H1 (cell line): ENCODE data around the gene SCYL1. TPM values are rescaled to one million over a fixed set of nuclear protein-coding genes. Genes with fewer than 3 reads are reported as not detected.

Source experiments
- CTCF ChIA-PET: fragments of 300-600 bp; sonication (Branson Sonifier 250); formaldehyde crosslinking; loops from one replicate; lab custom pipeline; 2021; ENCODE audit not compliant: partially characterized antibody; lab: Charles Lee
- POLR2A ChIA-PET: fragments of 300-600 bp; sonication (Branson Sonifier 250); formaldehyde crosslinking; loops from one replicate; lab custom pipeline; 2021; ENCODE audit warnings: inconsistent platforms; ENCODE audit not compliant: partially characterized antibody; lab: Charles Lee
- DNase-seq, 2 experiments: peaks; one replicate each; pipeline versions ENCODE4 v3.0.0 to v3.0.0-alpha.2; 2010 to 2022; ENCODE audit warnings: low spot score in 2 of 2, low read depth in 1 of 2, mixed read lengths in 1 of 2
- FAIRE-seq: peaks from 2 replicates; lab custom pipeline; 2011; peaks lifted over from hg19 to GRCh38; lab: Jason Lieb, UNC
- H2AFZ ChIP-seq: 2 replicates; pipeline ENCODE4 v1.8.1; 2012; ENCODE audit warnings: low read length, inconsistent platforms
- H2AK5ac ChIP-seq: 2 replicates; pipeline ENCODE4 v1.6.1; 2013; ENCODE audit warnings: low read depth, low read length
- H2BK120ac ChIP-seq: replicated peaks from 2 replicates; pipeline ENCODE3; 2013; ENCODE audit warnings: low read depth, low read length, inconsistent platforms
- H2BK12ac ChIP-seq: 2 replicates; pipeline ENCODE4 v1.6.1; 2013; ENCODE audit warnings: low read depth, low read length
- H2BK15ac ChIP-seq: 2 replicates; pipeline ENCODE4 v1.6.1; 2013; ENCODE audit warnings: low read length
- H2BK20ac ChIP-seq: 2 replicates; pipeline ENCODE4 v1.6.1; 2013; ENCODE audit warnings: low read length
- H2BK5ac ChIP-seq: 2 replicates; pipeline ENCODE4 v1.6.1; 2013; ENCODE audit warnings: low read depth, low read length
- H3K14ac ChIP-seq: 2 replicates; pipeline ENCODE4 v1.6.1; 2013; ENCODE audit warnings: inconsistent platforms; ENCODE audit not compliant: insufficient read length
- H3K18ac ChIP-seq: 2 replicates; pipeline ENCODE4 v1.6.1; 2013; ENCODE audit warnings: low read length; ENCODE audit errors: extremely low read depth
- H3K23ac ChIP-seq: 2 replicates; pipeline ENCODE4 v1.6.1; 2013; ENCODE audit warnings: inconsistent platforms; ENCODE audit not compliant: insufficient read length
- H3K23me2 ChIP-seq: 2 replicates; pipeline ENCODE4 v1.6.1; 2013; ENCODE audit warnings: low read depth, low read length
- H3K27ac ChIP-seq: 2 replicates; pipeline ENCODE4 v1.6.1; 2011; ENCODE audit warnings: low read depth, low read length, inconsistent platforms
- H3K27me3 ChIP-seq, 4 experiments: replicated peaks in 1 of 4; 1 replicate in 1 of 4; 2 replicates in 3 of 4; pipeline versions ENCODE4 v1.6.1 to v1.8.1; 2011 to 2013; ENCODE audit warnings: low read length in 3 of 4, mild to moderate bottlenecking in 3 of 4, inconsistent platforms in 2 of 4, mixed read lengths in 2 of 4, moderate library complexity in 1 of 4; ENCODE audit not compliant: control insufficient read depth in 3 of 4, insufficient read depth in 3 of 4; ENCODE audit errors: extremely low read depth in 1 of 4
- H3K36me3 ChIP-seq, 4 experiments: 2 replicates each; pipeline versions ENCODE4 v1.6.1 to v1.8.1; 2011 to 2013; ENCODE audit warnings: mild to moderate bottlenecking in 4 of 4, low read length in 3 of 4, moderate library complexity in 2 of 4, control low read depth in 1 of 4, inconsistent platforms in 1 of 4; ENCODE audit not compliant: insufficient read depth in 4 of 4, control insufficient read depth in 2 of 4
- H3K4ac ChIP-seq: replicated peaks from 2 replicates; pipeline ENCODE3; 2013; ENCODE audit warnings: low read length, low read depth, mixed read lengths, inconsistent platforms; ENCODE audit not compliant: insufficient read length
- H3K4me1 ChIP-seq, 4 experiments: replicated peaks in 1 of 4; 1 replicate in 1 of 4; 2 replicates in 3 of 4; pipeline versions ENCODE4 v1.6.1 to v1.8.1; 2011 to 2013; ENCODE audit warnings: low read length in 3 of 4, inconsistent platforms in 2 of 4, mixed read lengths in 1 of 4; ENCODE audit not compliant: insufficient read depth in 4 of 4, control insufficient read depth in 3 of 4
- H3K4me2 ChIP-seq, 2 experiments: 2 replicates each; pipeline versions ENCODE4 v1.6.1 to v1.8.1; 2011 to 2013; ENCODE audit warnings: low read depth in 2 of 2, low read length in 2 of 2, control low read depth in 1 of 2, inconsistent platforms in 1 of 2, mild to moderate bottlenecking in 1 of 2; ENCODE audit not compliant: insufficient read depth in 1 of 2
- H3K4me3 ChIP-seq, 4 experiments: fragments of 200-600, 300-600 bp in 1 of 4; sonication (generic), shearing (Covaris generic), sonication (Bioruptor Twin) in 1 of 4; 2 replicates each; pipeline versions ENCODE4 v1.5.1 to v1.8.1; 2011 to 2016; ENCODE audit warnings: low read length in 4 of 4, low read depth in 3 of 4, control low read depth in 2 of 4, inconsistent platforms in 2 of 4, mild to moderate bottlenecking in 2 of 4, mixed read lengths in 1 of 4, moderate library complexity in 1 of 4; ENCODE audit not compliant: insufficient read depth in 2 of 4; ENCODE audit errors: extremely low read depth in 1 of 4
- H3K56ac ChIP-seq: replicated peaks from 2 replicates; pipeline ENCODE3; 2013; ENCODE audit warnings: low read depth, mild to moderate bottlenecking, mixed read lengths, low read length, inconsistent platforms; ENCODE audit not compliant: insufficient read length
- H3K79me1 ChIP-seq: 2 replicates; pipeline ENCODE4 v1.6.1; 2013; ENCODE audit warnings: low read depth, low read length, control low read depth
- H3K79me2 ChIP-seq, 2 experiments: 2 replicates each; pipeline versions ENCODE4 v1.6.1 to v1.8.1; 2012 to 2013; ENCODE audit warnings: low read length in 2 of 2, mild to moderate bottlenecking in 2 of 2, inconsistent platforms in 1 of 2; ENCODE audit not compliant: insufficient read depth in 2 of 2, control insufficient read depth in 1 of 2
- H3K9ac ChIP-seq, 4 experiments: replicated peaks in 1 of 4; 1 replicate in 1 of 4; 2 replicates in 3 of 4; pipeline versions ENCODE4 v1.6.1 to v1.8.1; 2011 to 2013; ENCODE audit warnings: low read depth in 3 of 4, low read length in 3 of 4, control low read depth in 2 of 4, mild to moderate bottlenecking in 2 of 4, moderate library complexity in 2 of 4, inconsistent platforms in 1 of 4; ENCODE audit errors: extremely low read depth in 1 of 4
- H3K9me3 ChIP-seq, 2 experiments: 2 replicates each; pipeline versions ENCODE4 v1.6.1 to v1.8.1; 2012 to 2013; ENCODE audit warnings: mild to moderate bottlenecking in 2 of 2, moderate library complexity in 2 of 2, control low read depth in 1 of 2, inconsistent platforms in 1 of 2, low read depth in 1 of 2, low read length in 1 of 2, mixed read lengths in 1 of 2; ENCODE audit not compliant: insufficient read depth in 2 of 2
- H4K20me1 ChIP-seq, 2 experiments: replicated peaks in 1 of 2; 2 replicates each; pipeline versions ENCODE3 to v1.8.1; 2011 to 2013; ENCODE audit warnings: inconsistent platforms in 2 of 2, low read length in 2 of 2, mild to moderate bottlenecking in 1 of 2; ENCODE audit not compliant: insufficient read depth in 2 of 2, control insufficient read depth in 1 of 2
- H4K5ac ChIP-seq: 2 replicates; pipeline ENCODE4 v1.6.1; 2013; ENCODE audit warnings: low read length, low read depth, mixed read lengths, inconsistent platforms; ENCODE audit not compliant: insufficient read length
- H4K8ac ChIP-seq: 2 replicates; pipeline ENCODE4 v1.8.0; 2013; ENCODE audit warnings: mild to moderate bottlenecking, moderate library complexity, low read length, inconsistent platforms; ENCODE audit not compliant: insufficient read depth; ENCODE audit errors: extremely low read depth
- H4K91ac ChIP-seq: replicated peaks from 2 replicates; pipeline ENCODE3; 2013; ENCODE audit warnings: low read length, mixed read lengths, inconsistent platforms; ENCODE audit not compliant: insufficient read length
- CBX8 ChIP-seq: fragments of 300-800, 300-1000 bp; sonication (generic); IDR thresholded peaks from 2 replicates; pipeline ENCODE4 v1.7.1; 2016; ENCODE audit warnings: low read depth, low read length, borderline replicate concordance
- EGR1 ChIP-seq: IDR thresholded peaks from 2 replicates; pipeline ENCODE4 v1.6.1; 2011; ENCODE audit warnings: low read depth, low read length, borderline replicate concordance
- JUN ChIP-seq: IDR thresholded peaks from 2 replicates; pipeline ENCODE4 v1.6.1; 2011; ENCODE audit warnings: low read depth, mild to moderate bottlenecking, improper control_type of control experiment, low read length
- PHF8 ChIP-seq: fragments of 200-600 bp; sonication (generic); conservative IDR thresholded peaks from 2 replicates; pipeline ENCODE4 v1.7.1; 2012; ENCODE audit warnings: low read depth, mild to moderate bottlenecking, inconsistent platforms, low read length, moderate library complexity
- POLR2A ChIP-seq, 2 experiments: IDR thresholded peaks; 1 replicate in 1 of 2; 2 replicates in 1 of 2; pipeline ENCODE4 v1.6.1; 2011; ENCODE audit warnings: low read depth in 2 of 2, low read length in 2 of 2, mild to moderate bottlenecking in 2 of 2; ENCODE audit errors: control extremely low read depth in 1 of 2
- RBBP5 ChIP-seq: IDR thresholded peaks from 2 replicates; pipeline ENCODE4 v1.7.1; 2012; ENCODE audit warnings: low read depth, mild to moderate bottlenecking, inconsistent platforms, low read length, moderate library complexity, borderline replicate concordance
- RFX5 ChIP-seq: IDR thresholded peaks from 2 replicates; pipeline ENCODE4 v1.6.1; 2011; ENCODE audit warnings: low read depth, low read length, improper control_type of control experiment, borderline replicate concordance
- RNF2 ChIP-seq: fragments of 200-900, 300-1000 bp; sonication (generic); IDR thresholded peaks from 2 replicates; pipeline ENCODE4 v1.7.1; 2016; ENCODE audit warnings: borderline replicate concordance, low read depth, mild to moderate bottlenecking, antibody characterized with exemption, low read length; ENCODE audit not compliant: poor library complexity, severe bottlenecking; ENCODE audit errors: missing control alignments
- SIN3A ChIP-seq, 2 experiments: IDR thresholded peaks in 1 of 2; conservative IDR thresholded peaks in 1 of 2; 2 replicates each; pipeline ENCODE4 v1.6.1; 2011 to 2012; ENCODE audit warnings: low read length in 2 of 2, improper control_type of control experiment in 1 of 2, low read depth in 1 of 2, mild to moderate bottlenecking in 1 of 2
- SUZ12 ChIP-seq: fragments of 200-600 bp; sonication (generic); IDR thresholded peaks from 2 replicates; pipeline ENCODE4 v1.6.1; 2012; ENCODE audit warnings: mild to moderate bottlenecking, inconsistent platforms, low read length, moderate library complexity, mixed read lengths
- TAF7 ChIP-seq: optimal IDR thresholded peaks from 2 replicates; pipeline ENCODE3; 2011; ENCODE audit warnings: low read depth, mild to moderate bottlenecking, inconsistent platforms, low read length, moderate library complexity, borderline replicate concordance
- YY1 ChIP-seq: IDR thresholded peaks from 2 replicates; pipeline ENCODE4 v1.6.1; 2011; ENCODE audit warnings: low read depth, mild to moderate bottlenecking, low read length
- WGBS, 2 experiments: shearing (Covaris generic) in 1 of 2; methylation state at CpG; one replicate each; pipeline versions ENCODE4 v1.1.6 to v1.1.7; 2013 to 2015; ENCODE audit warnings: low lambda C conversion rate in 2 of 2, mixed read lengths in 2 of 2, inconsistent platforms in 1 of 2, low coverage in 1 of 2, missing lambda C conversion rate in 1 of 2; ENCODE audit not compliant: insufficient replicate concordance in 2 of 2, insufficient coverage in 1 of 2, insufficient read length in 1 of 2; ENCODE audit errors: extremely low coverage in 1 of 2, missing lambda C conversion rate in 1 of 2; 5-methylcytosine and 5-hydroxymethylcytosine counted together
- polyA plus RNA-seq, 7 experiments: library from polyadenylated mRNA; depleted of rRNA in 3 of 7; stranded (reverse) in 5 of 7; unstranded in 2 of 7; fragments of >200 nt in 5 of 7; fragments of 200-250 nt in 2 of 7; gene quantifications; 1 replicate in 5 of 7; 2 replicates in 1 of 7; 4 replicates in 1 of 7; pipeline versions ENCODE4 v1.2.1 to v1.2.3, GENCODE V29; 2011 to 2013; ENCODE audit warnings: missing spikeins in 2 of 7, mixed read lengths in 2 of 7
- total RNA-seq: library from RNA; stranded (reverse); fragmentation: NEBNext Ultra II Directional; extraction: Animal tissue kit (Norgen Biotek cat#: 25700); gene quantifications from 2 replicates; pipeline ENCODE4 v1.2.1, GENCODE V29; 2021

SCYL1 gene
- total and polyA plus RNA-seq, 2 of the 8 experiments (the other 6 are each of a cell fraction or from before 2014, with no cell fraction given) = 59.8 to 77.7 TPM

DNA sequence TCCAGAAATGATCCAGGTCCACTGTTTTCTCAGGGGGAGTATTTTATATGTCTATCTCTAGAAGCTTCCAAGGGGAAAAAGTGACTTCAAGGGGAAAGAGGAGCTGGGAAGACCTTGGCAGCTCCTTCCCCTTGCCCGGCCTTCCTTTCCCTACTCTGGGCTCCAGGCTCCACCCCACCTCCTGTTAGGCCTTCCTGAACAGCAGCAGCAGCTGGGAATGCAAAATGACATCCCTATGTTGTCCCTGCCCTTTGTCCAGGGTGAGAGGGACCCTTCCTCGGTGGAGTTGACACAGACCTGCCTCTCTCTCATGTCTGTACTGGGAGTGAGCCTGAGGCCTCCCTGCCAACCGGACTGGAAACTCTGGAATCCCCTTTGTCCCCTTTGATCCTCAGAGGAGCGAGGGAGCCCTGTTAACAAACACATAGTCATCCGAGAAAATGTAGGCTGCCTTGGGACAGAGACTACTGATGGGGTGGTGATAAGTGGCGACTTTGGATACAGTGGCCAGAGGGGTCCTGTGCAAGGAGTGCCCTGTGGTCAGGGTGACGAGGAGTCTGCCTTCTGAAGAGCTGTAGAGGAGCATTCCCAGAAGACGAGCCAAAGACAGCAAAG, 35.1 kb upstream of the SCYL1 start:
- no peak overlapping the region for H3K23ac ChIP-seq
- H2BK120ac ChIP-seq = peak overlapping the region; percentile 4
- ChIA-PET CTCF (interaction anchor here (0.6 to 29.0 kb wide), 9 partner anchors 9 to 98 kb away, joined by 3 to 809 read pairs (median 3); partner anchors contain the start of gene MALAT1), POLR2A (interaction anchor here (0.9 to 29.8 kb wide), 7 partner anchors 19 to 134 kb away, joined by 3 to 1569 read pairs (median 5); partner anchors contain the start of genes MALAT1 and NEAT1)
- no peaks in the 10 kb centered on the region; the same call in none of the 2 replicates for H3K23me2 ChIP-seq
- H3K56ac ChIP-seq = peak overlapping the region; percentile 3
- H2BK5ac ChIP-seq = peak overlapping the region; percentile 99
- 73% methylated on average over 8 of the region's 8 CpGs; no CpG with 5 or more reads in 1 of the 2 experiments for WGBS, 2 experiments
- peak overlapping the region; percentile 84; the same call in 1 of the 2 replicates for H2BK15ac ChIP-seq
- H3K27me3 ChIP-seq = no peaks in the 10 kb centered on the region
- H3K4me3 ChIP-seq = peak overlapping the region in 1 of 4 experiments; percentile 9; a peak in 1 of 8 replicates
- H3K36me3 ChIP-seq = no peaks in the 10 kb centered on the region
- H4K91ac ChIP-seq = peak overlapping the region; percentile 90
- peaks cover 44 to 62% (median 52%) of the 10 kb centered on the region in 4 experiments for H3K4me1 ChIP-seq
- H3K14ac ChIP-seq = no peak overlapping the region
- H3K9me3 ChIP-seq = no peaks in the 10 kb centered on the region
- H2AK5ac ChIP-seq = peak overlapping the region; percentile 93
- H4K8ac ChIP-seq = peak overlapping the region; percentile 39; the same call in 1 of the 2 replicates
- H3K79me1 ChIP-seq = no peaks in the 10 kb centered on the region; the same call in 1 of the 2 replicates
- peak overlapping the region; percentile 99 for H2BK12ac ChIP-seq
- H2AFZ ChIP-seq = no peak overlapping the region
- H3K27ac ChIP-seq = peak overlapping the region; percentile 96
- FAIRE-seq = no peak
- peak overlapping the region; percentile 92 for H2BK20ac ChIP-seq
- H4K20me1 ChIP-seq = no peaks in the 10 kb centered on the region
- peak overlapping the region in 2 of 4 experiments; percentile 14 to 28; a peak in 4 of 7 replicates for H3K9ac ChIP-seq
- peak overlapping the region; percentile 55 for H3K4ac ChIP-seq
- H3K18ac ChIP-seq = peak overlapping the region; percentile 84
- H3K79me2 ChIP-seq = no peaks in the 10 kb centered on the region
- H3K4me2 ChIP-seq = peak overlapping the region; percentile 84 to 86; a peak in 3 of 4 replicates
- no peak for DNase-seq
- H4K5ac ChIP-seq = peak overlapping the region; percentile 27
- no peak for TF ChIP-seq YY1
- TF ChIP-seq SUZ12 = no peak
- no peak for TF ChIP-seq POLR2A (IDR thresholded peaks at IDR 0.05; ENCODE audit: control extremely low read depth in 1 of 2, low read depth in 2 of 2, low read length in 2 of 2)
- TF ChIP-seq RNF2 = no peak
- no peak for TF ChIP-seq EGR1
- TF ChIP-seq CBX8 = no peak
- TF ChIP-seq SIN3A (conservative IDR thresholded peaks at IDR 0.05 in 1 of 2, IDR thresholded peaks at IDR 0.05 in 1 of 2; ENCODE audit: low read depth in 1 of 2, low read length in 2 of 2) = no peak
- no peak for TF ChIP-seq RBBP5
- TF ChIP-seq TAF7 = no peak
- no peak for TF ChIP-seq JUN
- no peak for TF ChIP-seq RFX5
- TF ChIP-seq PHF8 = no peak
